ENCODE measurements around the gene BMS1.

BMS1 gene

GRCh38 chr10:42753126-42753506 lies 29.5 kb upstream of the BMS1 start:
- H3K9me3 Mint-ChIP-seq: peaks cover 15% of the 10 kb centered on the region
- no peak overlapping the region for H3K27ac Mint-ChIP-seq
- TF ChIP-seq CTCF (IDR thresholded peaks at IDR 0.05): peak; percentile 78
- H3K4me3 Mint-ChIP-seq: peak overlapping the region; percentile 74
- no peaks in the 10 kb centered on the region for H3K4me1 Mint-ChIP-seq
- DNase-seq: peak; percentile 87
- no peaks in the 10 kb centered on the region for H3K36me3 Mint-ChIP-seq (ENCODE audit: low read depth)
- peaks cover 84% of the 10 kb centered on the region for H3K27me3 Mint-ChIP-seq (ENCODE audit: low read depth, poor library complexity)

- DNase-seq: peak; percentile 18
- no peaks in the 10 kb centered on the region for H3K36me3 Mint-ChIP-seq (ENCODE audit: low read depth)
- peaks cover 89% of the 10 kb centered on the region for H3K27me3 Mint-ChIP-seq (ENCODE audit: low read depth, poor library complexity)
- H3K4me1 Mint-ChIP-seq: no peaks in the 10 kb centered on the region
- H3K4me3 Mint-ChIP-seq: peak overlapping the region; percentile 77
- H3K27ac Mint-ChIP-seq: no peak overlapping the region
- TF ChIP-seq CTCF (IDR thresholded peaks at IDR 0.05): no peak
- peaks cover 12% of the 10 kb centered on the region for H3K9me3 Mint-ChIP-seq
These were observed 29.0 kb upstream of the BMS1 start for GRCh38 chr10:42753507-42754154.

GRCh38 chr10:42754155-42755027 lies 28.2 kb upstream of the BMS1 start:
- H3K27me3 Mint-ChIP-seq (ENCODE audit: low read depth, poor library complexity): peaks cover 93% of the 10 kb centered on the region
- no peak for TF ChIP-seq CTCF (IDR thresholded peaks at IDR 0.05)
- H3K9me3 Mint-ChIP-seq: peaks cover 10% of the 10 kb centered on the region
- peak; percentile 64 for DNase-seq
- no peak overlapping the region for H3K27ac Mint-ChIP-seq
- peak overlapping the region; percentile 77 for H3K4me3 Mint-ChIP-seq
- H3K4me1 Mint-ChIP-seq: no peaks in the 10 kb centered on the region
- H3K36me3 Mint-ChIP-seq (ENCODE audit: low read depth): no peaks in the 10 kb centered on the region

GRCh38 chr10:42755028-42755451 lies 27.6 kb upstream of the BMS1 start:
- Mint-ChIP-seq H3K27ac (no peak overlapping the region), H3K9me3 (peaks cover 10% of the 10 kb centered on the region), H3K27me3 (ENCODE audit: low read depth, poor library complexity) (peaks cover 93% of the 10 kb centered on the region), H3K36me3 (ENCODE audit: low read depth) (no peaks in the 10 kb centered on the region), H3K4me3 (peak overlapping the region; percentile 74), H3K4me1 (no peaks in the 10 kb centered on the region)
- DNase-seq: peak; percentile 41
- no peak for TF ChIP-seq CTCF (IDR thresholded peaks at IDR 0.05)

GRCh38 chr10:42755556-42756093 lies 27.0 kb upstream of the BMS1 start:
- H3K9me3 Mint-ChIP-seq: peaks cover 10% of the 10 kb centered on the region
- peak overlapping the region; percentile 34 for H3K27ac Mint-ChIP-seq
- TF ChIP-seq CTCF (IDR thresholded peaks at IDR 0.05): no peak
- DNase-seq: no peak
- H3K4me1 Mint-ChIP-seq: no peaks in the 10 kb centered on the region
- peak overlapping the region; percentile 74 for H3K4me3 Mint-ChIP-seq
- no peaks in the 10 kb centered on the region for H3K36me3 Mint-ChIP-seq (ENCODE audit: low read depth)
- peaks cover 98% of the 10 kb centered on the region for H3K27me3 Mint-ChIP-seq (ENCODE audit: low read depth, poor library complexity)

All from nephron progenitor cell (in vitro differentiated cells).